CD14-positive monocyte (primary cell): Measurements from ENCODE around the gene CYP27A1. TPM values are rescaled to one million over a fixed set of nuclear protein-coding genes. Genes with fewer than 3 reads are reported as not detected.

ENCODE experiments used
- DNase-seq, 3 donors: peaks; one replicate each; pipeline ENCODE4 v3.0.0-alpha.2; 2011 to 2022
- H2AFZ ChIP-seq: 2 replicates; pipeline ENCODE4 v1.6.0; 2012; ENCODE audit warnings: mild to moderate bottlenecking, low read depth, low read length, inconsistent platforms; ENCODE audit not compliant: insufficient read depth, poor library complexity, severe bottlenecking
- H3K27ac ChIP-seq, 2 donors: 1 replicate in 1 of 2; 2 replicates in 1 of 2; pipeline ENCODE4 v1.5.1; 2012 to 2013; ENCODE audit warnings: low read length in 2 of 2, control low read depth in 1 of 2, inconsistent platforms in 1 of 2, low read depth in 1 of 2, mild to moderate bottlenecking in 1 of 2
- H3K27me3 ChIP-seq, 2 donors: one replicate each; pipeline versions ENCODE4 v1.6.0 to v1.6.1; 2011 to 2013; ENCODE audit warnings: low read length in 2 of 2; ENCODE audit not compliant: control insufficient read depth in 2 of 2, insufficient read depth in 2 of 2
- H3K36me3 ChIP-seq, 2 donors: replicated peaks in 1 of 2; 1 replicate in 1 of 2; 2 replicates in 1 of 2; pipeline versions ENCODE4 v1.5.1 to v1.6.1; 2012 to 2013; ENCODE audit warnings: low read length in 2 of 2, control low read depth in 1 of 2, inconsistent platforms in 1 of 2, mild to moderate bottlenecking in 1 of 2; ENCODE audit not compliant: insufficient read depth in 2 of 2, control insufficient read depth in 1 of 2
- H3K4me1 ChIP-seq, 2 donors: 1 replicate in 1 of 2; 2 replicates in 1 of 2; pipeline versions ENCODE4 v1.5.1 to v1.6.1; 2012 to 2013; ENCODE audit warnings: low read length in 2 of 2, control low read depth in 1 of 2, inconsistent platforms in 1 of 2, mild to moderate bottlenecking in 1 of 2, moderate library complexity in 1 of 2; ENCODE audit not compliant: insufficient read depth in 2 of 2, control insufficient read depth in 1 of 2
- H3K4me2 ChIP-seq: replicated peaks from 2 replicates; pipeline ENCODE3; 2012; ENCODE audit warnings: low read length, moderate library complexity, mild to moderate bottlenecking; ENCODE audit not compliant: poor library complexity, severe bottlenecking; ENCODE audit errors: extremely low read depth
- H3K4me3 ChIP-seq, 3 experiments: fragments of 200-600 bp in 1 of 3; sonication (generic) in 1 of 3; replicated peaks in 1 of 3; 1 replicate in 2 of 3; 2 replicates in 1 of 3; pipeline ENCODE4 v1.5.1; 2011 to 2013; ENCODE audit warnings: low read length in 3 of 3, mild to moderate bottlenecking in 3 of 3, control low read depth in 2 of 3, low read depth in 2 of 3, inconsistent platforms in 1 of 3, moderate library complexity in 1 of 3
- H3K79me2 ChIP-seq: 2 replicates; pipeline ENCODE4 v1.6.0; 2012; ENCODE audit warnings: mild to moderate bottlenecking, control low read depth, inconsistent platforms, low read length, moderate library complexity; ENCODE audit not compliant: insufficient read depth
- H3K9ac ChIP-seq: 2 replicates; pipeline ENCODE4 v1.6.0; 2017; ENCODE audit warnings: low read length, mild to moderate bottlenecking; ENCODE audit not compliant: insufficient read depth, poor library complexity, severe bottlenecking
- H3K9me3 ChIP-seq, 2 donors: replicated peaks in 1 of 2; 1 replicate in 1 of 2; 2 replicates in 1 of 2; pipeline versions ENCODE4 v1.5.1 to v1.6.1; 2012 to 2013; ENCODE audit warnings: low read length in 2 of 2, control low read depth in 1 of 2; ENCODE audit not compliant: control insufficient read depth in 1 of 2, insufficient read depth in 1 of 2
- H4K20me1 ChIP-seq: 2 replicates; pipeline ENCODE4 v1.6.0; 2012; ENCODE audit warnings: mild to moderate bottlenecking, low read length, control low read depth, moderate library complexity; ENCODE audit not compliant: insufficient read depth
- H3K27ac Mint-ChIP-seq, 7 donors: one replicate each; pipeline ENCODE4 v1.8.0; 2020; ENCODE audit warnings: mild to moderate bottlenecking in 7 of 7, mixed read lengths in 7 of 7, moderate library complexity in 6 of 7, inconsistent platforms in 2 of 7
- H3K27me3 Mint-ChIP-seq, 3 donors: one replicate each; pipeline ENCODE4 v1.8.0; 2021 to 2022; ENCODE audit warnings: low read depth in 3 of 3, mild to moderate bottlenecking in 3 of 3, mixed read lengths in 3 of 3, moderate library complexity in 3 of 3, inconsistent platforms in 1 of 3
- H3K36me3 Mint-ChIP-seq, 2 donors: one replicate each; pipeline ENCODE4 v1.8.0; 2020; ENCODE audit warnings: mixed read lengths in 2 of 2, inconsistent platforms in 1 of 2, mild to moderate bottlenecking in 1 of 2
- H3K4me1 Mint-ChIP-seq: one replicate; pipeline ENCODE4 v1.8.0; 2020; ENCODE audit warnings: mild to moderate bottlenecking, mixed read lengths
- H3K4me3 Mint-ChIP-seq, 2 donors: one replicate each; pipeline ENCODE4 v1.8.0; 2020; ENCODE audit warnings: mild to moderate bottlenecking in 2 of 2, mixed read lengths in 2 of 2, moderate library complexity in 1 of 2
- H3K9me3 Mint-ChIP-seq, 7 donors: one replicate each; pipeline ENCODE4 v1.8.0; 2020 to 2022; ENCODE audit warnings: mixed read lengths in 7 of 7, mild to moderate bottlenecking in 6 of 7, moderate library complexity in 6 of 7, inconsistent platforms in 2 of 7
- CTCF ChIP-seq: fragments of 200-600 bp; IDR thresholded peaks from one replicate; pipeline ENCODE4 v1.8.0; 2022; ENCODE audit warnings: antibody characterized with exemption, mild to moderate bottlenecking
- WGBS: methylation state at CpG from one replicate; pipeline ENCODE4 v1.1.5; 2013; ENCODE audit warnings: missing lambda C conversion rate; ENCODE audit not compliant: insufficient coverage; 5-methylcytosine and 5-hydroxymethylcytosine counted together
- intact Hi-C, 2 donors: fragments of 100-400 bp; cut with micrococcal nuclease; formaldehyde crosslinking; loops; one replicate each; pipeline versions ENCODE4 v1.15.0 to v1.15.1; 2023
- polyA plus RNA-seq, 3 donors: library from polyadenylated mRNA; depleted of rRNA in 1 of 3; unstranded in 2 of 3; stranded (reverse) in 1 of 3; fragments of 300-500 nt in 2 of 3; fragments of >200 nt in 1 of 3; fragmentation: Illumina TruSeq in 2 of 3; gene quantifications; 1 replicate in 2 of 3; 2 replicates in 1 of 3; pipeline ENCODE4 v1.2.3, GENCODE V29; 2012 to 2021

CYP27A1 gene
- polyA plus RNA-seq, 3 donors: 151 to 218 (median 214) TPM

- WGBS: no CpG with 5 or more reads among the region's 2 CpGs
- H3K4me3 ChIP-seq: no peak overlapping the region
- Mint-ChIP-seq H3K36me3 (peaks cover 31 to 51% of the 10 kb centered on the region in 2 donors), H3K4me1 (peaks cover 18% of the 10 kb centered on the region), H3K4me3 (no peak overlapping the region), H3K27me3 (peaks cover 3 to 18% (median 4%) of the 10 kb centered on the region in 3 donors), H3K27ac (peak overlapping the region in 2 of 7 donors; percentile 53 to 61), H3K9me3 (peaks cover 26 to 44% (median 35%) of the 10 kb centered on the region in 7 donors)
- no peak for TF ChIP-seq CTCF
- no peak for DNase-seq
- H3K9me3 ChIP-seq: peaks cover 14 to 18% of the 10 kb centered on the region in 2 donors
- peaks cover 12% of the 10 kb centered on the region in 2 donors for H3K4me1 ChIP-seq
- no peak overlapping the region for H3K4me2 ChIP-seq
- H4K20me1 ChIP-seq: no peaks in the 10 kb centered on the region
- H3K27ac ChIP-seq: no peak overlapping the region
- no peaks in the 10 kb centered on the region for H3K79me2 ChIP-seq
- H2AFZ ChIP-seq: no peak overlapping the region
- no peak overlapping the region for H3K9ac ChIP-seq
- intact Hi-C loops: no loop called here
- H3K36me3 ChIP-seq: peaks cover 0 to 6% of the 10 kb centered on the region in 2 donors
- H3K27me3 ChIP-seq: no peaks in the 10 kb centered on the region
Observed at GRCh38 chr2:218773881-218774280, 8.1 kb upstream of the CYP27A1 start.

- peaks cover 31 to 47% of the 10 kb centered on the region in 2 donors for H3K36me3 Mint-ChIP-seq
- Histone ChIP-seq H3K9me3 (peaks cover 14 to 18% of the 10 kb centered on the region in 2 donors), H3K4me3 (no peak overlapping the region), H4K20me1 (no peaks in the 10 kb centered on the region), H2AFZ (no peak overlapping the region), H3K27ac (peak overlapping the region; percentile 39 to 73), H3K36me3 (peaks cover 0 to 6% of the 10 kb centered on the region in 2 donors), H3K79me2 (no peaks in the 10 kb centered on the region), H3K4me1 (peaks cover 18 to 22% of the 10 kb centered on the region in 2 donors), H3K4me2 (no peak overlapping the region), H3K27me3 (peaks cover 6 to 20% of the 10 kb centered on the region in 2 donors), H3K9ac (no peak overlapping the region)
- TF ChIP-seq CTCF: no peak
- peaks cover 26% of the 10 kb centered on the region for H3K4me1 Mint-ChIP-seq
- peak overlapping the region in 1 of 2 donors; percentile 23 for H3K4me3 Mint-ChIP-seq
- H3K27me3 Mint-ChIP-seq: peaks cover 20 to 35% (median 28%) of the 10 kb centered on the region in 3 donors
- peak overlapping the region; percentile 67 to 92 (median 76) for H3K27ac Mint-ChIP-seq
- H3K9me3 Mint-ChIP-seq: peaks cover 24 to 49% (median 32%) of the 10 kb centered on the region in 7 donors
- no CpG with 5 or more reads among the region's 1 CpG for WGBS
- DNase-seq: peak in 1 of 3 donors; percentile 43
- intact Hi-C loops: no loop called here
Observed at GRCh38 chr2:218776488-218776887, 5.5 kb upstream of the CYP27A1 start.
